ENCODE measurements around the gene NEDD4L.
A peak's percentile ranks its signal among the peaks of the same experiment; 100 is the strongest.
"Not testable (repeated sequence)": the region's sequence is repeated elsewhere in the genome, so short reads cannot be mapped to it uniquely, and the experiment has no call there.

NEDD4L gene

DNA sequence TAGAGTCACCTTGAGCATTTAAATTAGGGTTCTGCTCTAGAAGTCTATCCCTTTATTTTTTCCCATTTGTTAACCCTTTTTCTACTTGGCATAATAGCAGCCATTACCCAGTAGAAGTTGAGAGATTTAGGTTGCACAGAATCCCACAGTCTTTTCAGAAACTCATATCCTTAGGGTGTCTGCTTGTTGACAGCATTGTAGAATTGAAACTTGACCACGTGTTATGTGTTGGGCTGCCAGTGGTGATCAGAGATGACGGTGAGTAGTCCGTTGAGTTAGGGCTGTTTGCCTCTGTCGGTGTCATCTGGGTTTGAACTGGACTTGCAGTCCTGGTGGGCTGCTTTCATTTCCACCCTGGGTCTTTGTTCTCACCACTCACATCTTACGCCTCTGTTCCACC lies 114.4 kb downstream of the NEDD4L start:
- DNase-seq = no peak

DNA sequence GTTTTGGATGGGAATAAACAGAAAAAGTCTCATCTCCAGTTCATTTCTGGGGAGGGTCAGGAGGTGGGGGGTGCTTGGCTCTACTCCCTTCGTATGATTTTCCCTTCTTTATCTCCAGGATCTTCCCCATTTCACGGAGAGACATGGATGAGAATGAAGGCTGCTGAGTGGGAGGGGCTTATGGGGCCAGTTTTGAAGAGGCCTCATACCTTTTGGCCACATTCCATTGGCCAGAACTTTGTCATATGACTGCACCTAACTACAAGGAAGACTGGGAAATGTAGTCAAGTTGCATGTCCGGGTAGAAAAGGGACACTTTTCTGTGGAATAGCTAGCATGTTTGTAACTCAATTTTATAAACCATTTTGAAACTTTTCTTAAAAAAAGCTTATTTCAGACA lies 117.6 kb downstream of the NEDD4L start:
- DNase-seq = no peak

DNA sequence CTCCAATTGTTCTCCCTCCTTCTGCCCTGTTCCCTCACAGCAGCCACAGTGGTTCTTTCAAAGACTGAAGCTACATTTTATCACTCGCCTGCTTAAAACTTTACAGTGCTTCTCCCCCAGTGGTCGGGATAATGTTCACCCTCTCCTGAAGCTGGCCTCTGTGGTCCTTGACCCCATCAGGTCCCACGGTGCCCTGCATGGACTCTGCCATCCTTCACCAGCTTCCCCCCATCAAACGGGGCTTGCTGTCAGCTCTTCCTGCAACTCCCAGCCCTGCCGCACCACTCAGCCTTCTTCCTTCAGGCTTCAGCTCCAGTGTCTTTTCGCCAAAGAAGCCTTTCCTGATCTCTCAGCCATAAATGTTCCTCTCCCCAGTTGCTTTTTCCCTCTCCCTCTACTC lies 118.1 kb downstream of the NEDD4L start:
- no peak for DNase-seq

DNA sequence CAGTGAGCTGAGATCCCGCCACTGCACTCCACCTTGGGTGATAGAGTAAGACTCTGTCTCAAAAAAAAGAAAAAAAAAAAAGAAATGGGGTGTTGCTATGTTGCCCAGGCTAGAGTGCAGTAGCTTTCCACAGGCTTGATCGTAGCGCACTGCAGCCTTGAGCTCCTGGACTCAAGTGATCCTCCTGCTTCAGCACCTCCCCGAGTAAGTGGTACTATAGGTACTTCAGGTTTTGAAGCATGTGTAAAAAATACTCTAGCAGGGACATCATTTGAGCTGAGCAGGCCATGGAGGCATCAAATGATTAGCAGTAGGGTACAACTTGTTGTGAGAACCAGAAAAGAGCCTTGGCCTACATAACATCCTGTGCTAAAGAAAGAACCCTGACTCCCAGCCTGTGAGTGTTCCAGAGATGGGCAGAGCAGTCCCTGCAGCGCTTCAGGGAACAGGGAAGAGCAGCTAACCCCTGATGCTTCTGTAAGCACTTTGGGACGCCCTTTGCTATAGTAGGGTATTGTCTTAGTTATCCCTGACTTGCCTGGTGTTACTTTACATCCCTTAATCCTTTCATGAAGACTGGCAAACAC lies 119.1 kb downstream of the NEDD4L start:
- DNase-seq = no peak

DNA sequence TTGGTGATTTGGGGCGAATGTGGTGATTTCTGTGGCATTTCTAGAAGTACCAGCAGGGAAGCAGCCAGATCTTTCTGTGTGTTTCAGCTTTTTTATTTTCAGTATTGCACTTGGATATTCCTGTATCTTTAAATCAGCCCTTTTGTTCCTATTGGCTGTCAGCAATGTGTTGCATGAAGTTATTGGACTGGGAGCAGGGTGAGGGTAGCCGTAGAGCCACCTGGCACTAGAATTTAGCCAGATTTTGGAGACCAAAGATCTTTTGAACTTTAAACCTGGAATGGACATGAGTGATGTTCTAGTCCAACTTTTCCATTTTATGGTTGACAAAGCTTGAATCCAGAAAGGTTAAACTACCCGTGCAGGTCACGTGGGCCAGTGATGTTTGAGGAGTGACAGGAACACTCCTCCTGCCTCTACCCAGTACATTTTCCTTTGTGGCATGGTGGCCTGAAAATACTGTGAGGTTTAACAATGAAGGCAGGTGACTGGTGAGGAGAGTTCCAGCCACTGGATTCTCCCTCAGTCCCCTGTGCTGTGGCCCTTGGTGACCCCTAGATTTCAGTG lies 122.3 kb downstream of the NEDD4L start:
- no peak for DNase-seq

DNA sequence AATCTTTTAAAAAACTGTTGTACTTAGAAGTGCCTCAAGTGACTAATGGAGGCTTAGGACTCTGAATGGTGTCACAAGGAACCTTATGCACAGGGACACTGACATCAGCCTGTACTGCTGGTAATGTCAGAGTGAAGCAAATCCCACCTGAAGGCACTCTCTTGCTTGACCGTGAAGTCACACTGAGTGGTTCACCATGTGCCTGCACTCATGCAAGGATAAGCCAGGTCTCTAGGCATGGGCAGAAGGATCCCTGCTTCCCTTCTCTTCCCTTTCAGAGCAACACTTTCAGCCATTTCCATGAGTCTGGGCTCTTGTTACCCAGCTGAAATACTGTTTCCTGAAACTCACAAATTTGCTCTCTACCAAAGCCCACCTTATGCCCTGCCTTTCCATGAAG lies 123.0 kb downstream of the NEDD4L start:
- no peak for DNase-seq

DNA sequence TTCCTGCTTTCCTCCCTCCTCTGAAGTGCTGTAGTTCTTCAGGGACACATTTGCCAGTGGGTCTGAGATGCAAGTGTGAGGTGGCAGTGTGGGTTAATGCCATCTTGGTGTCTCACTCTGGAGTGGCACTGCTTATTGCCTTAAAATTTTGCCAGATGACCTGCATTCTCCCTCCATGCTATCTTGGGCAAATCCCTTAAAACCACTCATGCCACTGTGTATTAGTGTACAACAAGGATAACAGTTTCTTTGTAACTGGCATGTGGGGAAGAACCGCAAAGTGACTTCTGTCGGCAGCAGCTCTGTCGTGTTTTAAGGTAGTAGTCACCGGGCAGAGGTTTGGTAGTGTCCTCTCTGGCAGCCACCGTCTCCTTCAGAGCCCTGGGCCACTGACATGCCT lies 124.2 kb downstream of the NEDD4L start:
- DNase-seq = no peak

DNA sequence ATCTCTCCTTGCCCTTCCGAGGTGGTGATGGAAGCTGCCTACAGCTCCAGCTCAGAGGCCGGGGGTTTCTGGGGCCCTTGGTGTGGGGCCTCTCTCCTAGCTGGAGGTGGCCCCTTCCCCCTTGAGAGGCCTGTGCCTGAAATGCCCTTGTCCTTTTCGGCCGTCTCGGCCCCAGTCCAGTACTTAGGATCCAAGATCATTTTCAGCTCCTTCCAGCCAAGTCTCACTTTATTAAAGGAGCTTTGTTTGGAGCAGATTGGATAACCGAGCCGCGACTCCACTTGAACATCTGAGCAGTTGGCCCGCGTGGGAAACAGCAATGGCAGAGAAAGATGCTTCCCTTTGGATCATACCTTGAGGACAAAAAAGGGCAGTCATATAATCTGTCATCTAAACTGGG lies 125.0 kb downstream of the NEDD4L start:
- DNase-seq = no peak

DNA sequence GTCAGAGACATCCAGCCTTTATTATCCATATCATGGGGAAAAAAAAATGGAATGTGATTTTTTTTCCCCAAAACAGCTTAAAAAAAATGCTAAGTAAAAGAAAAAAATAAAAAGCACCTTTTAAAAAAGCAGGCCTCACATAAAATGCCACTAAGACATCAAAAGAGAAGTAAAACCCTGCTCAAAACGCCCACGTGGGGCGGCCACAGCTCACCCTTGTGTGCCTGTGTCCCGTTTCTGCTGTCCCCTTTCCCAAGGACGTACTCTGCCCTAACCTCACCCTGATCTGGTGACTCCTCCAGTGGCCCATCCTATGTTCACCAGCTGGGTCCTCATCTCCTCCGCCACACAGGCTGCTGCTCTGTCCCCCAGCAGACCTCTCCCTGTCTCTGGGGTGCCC lies 125.4 kb downstream of the NEDD4L start:
- no peak for DNase-seq

DNA sequence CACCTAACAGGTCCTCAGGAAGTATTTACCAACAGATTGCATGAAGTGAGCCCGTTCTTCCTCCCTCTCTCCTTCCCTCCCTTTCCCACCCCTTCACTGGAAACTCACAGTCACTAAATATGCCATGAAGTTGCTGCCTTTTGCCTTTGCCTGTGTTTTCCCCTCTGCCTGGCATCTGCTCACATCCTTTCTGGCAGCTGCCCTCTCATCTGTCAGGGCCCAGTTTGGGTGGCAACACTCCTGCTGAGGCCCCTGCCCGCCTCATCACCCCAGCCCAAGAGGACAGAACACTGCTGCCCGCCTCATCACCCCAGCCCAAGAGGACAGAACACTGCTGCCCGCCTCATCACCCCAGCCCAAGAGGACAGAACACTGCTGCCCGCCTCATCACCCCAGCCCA lies 126.0 kb downstream of the NEDD4L start:
- DNase-seq = not testable (repeated sequence)

DNA sequence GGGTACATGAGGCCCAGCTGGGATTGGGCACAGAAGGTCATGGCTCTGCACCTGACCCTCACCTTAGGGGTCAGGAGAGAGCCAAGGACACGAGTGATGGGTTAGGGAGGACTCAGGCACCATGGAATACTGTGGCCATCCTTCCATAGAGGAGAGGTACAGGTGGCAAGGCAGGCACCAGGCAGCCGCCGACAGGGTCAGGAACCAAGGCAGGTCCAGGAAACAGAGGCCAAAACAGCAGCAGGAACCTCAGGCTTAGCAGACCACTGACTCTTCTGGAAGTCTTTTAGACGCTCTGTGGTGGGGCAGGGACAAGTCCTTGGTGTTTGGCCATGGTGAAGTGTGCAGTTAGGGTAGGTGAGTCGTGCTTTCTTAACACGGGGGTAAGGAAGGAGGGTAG lies 128.0 kb downstream of the NEDD4L start:
- DNase-seq = no peak

DNA sequence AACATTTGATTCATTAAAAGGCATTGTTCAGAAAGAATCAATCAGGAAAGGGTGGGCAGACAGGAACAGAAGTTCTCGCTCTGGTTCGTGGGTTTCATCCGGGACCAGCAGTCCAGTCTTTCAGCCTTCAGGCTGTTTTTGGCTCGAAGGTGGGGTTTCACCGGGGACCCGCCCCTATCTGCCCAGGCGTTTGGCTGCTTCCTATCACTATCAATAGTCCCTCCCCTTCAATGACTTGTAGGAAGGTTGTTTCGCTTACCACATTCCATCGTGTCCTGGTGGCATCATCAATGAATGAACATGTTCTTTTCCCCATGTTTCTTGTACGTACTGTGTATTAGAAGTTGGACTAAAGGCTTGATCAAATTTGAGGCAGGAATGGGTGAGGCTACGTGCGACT lies 130.3 kb downstream of the NEDD4L start:
- no peak for DNase-seq

DNA sequence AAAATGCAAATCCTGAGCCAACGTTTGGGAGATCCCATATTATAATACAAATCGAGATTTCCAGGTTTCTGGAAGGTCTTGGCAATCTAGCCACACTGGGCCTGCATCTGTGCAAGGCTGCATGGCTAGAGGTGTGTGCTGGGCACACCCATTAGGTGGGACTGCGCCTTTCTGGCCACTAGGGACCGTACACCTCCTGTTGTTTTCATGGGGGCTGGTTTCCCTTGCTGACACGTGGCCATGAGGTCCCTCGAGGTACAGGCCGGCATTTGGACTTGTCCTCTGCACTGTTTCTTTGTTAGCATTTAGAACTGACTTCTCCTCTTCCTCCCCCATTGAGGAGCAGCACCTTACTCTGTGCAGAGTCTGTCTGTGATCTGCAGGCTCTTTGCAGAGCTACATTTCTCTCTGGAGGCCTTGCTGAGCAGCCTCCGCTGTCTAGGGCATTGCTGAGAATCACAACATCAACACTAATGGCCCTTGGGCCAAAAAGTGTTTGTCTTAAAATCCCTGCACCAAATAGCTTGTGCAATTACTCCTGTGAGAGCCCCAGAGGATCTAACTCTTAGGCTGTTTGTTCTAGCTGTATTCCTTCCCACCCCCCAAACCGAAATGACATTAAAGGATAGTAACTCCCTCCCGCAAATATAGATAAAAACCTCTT lies 131.2 kb downstream of the NEDD4L start:
- DNase-seq = no peak

DNA sequence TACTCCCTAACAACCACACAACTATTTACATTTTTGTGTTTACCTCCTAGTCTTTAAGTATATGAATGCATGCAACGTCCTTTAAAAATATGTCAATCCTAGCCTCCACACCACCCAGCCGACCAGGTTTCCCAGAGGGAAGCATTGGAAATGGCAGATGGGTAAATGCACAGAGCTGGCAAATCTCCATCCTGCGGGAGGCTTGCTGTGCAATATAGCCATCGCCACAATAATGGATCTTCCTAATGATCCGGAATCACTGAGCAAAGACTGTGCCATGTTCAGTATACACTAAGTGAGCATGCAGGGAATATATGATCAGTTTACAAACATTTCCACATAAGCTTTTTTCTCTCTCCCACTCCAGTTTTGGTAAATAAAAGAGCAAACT lies 131.8 kb downstream of the NEDD4L start:
- DNase-seq = no peak

DNA sequence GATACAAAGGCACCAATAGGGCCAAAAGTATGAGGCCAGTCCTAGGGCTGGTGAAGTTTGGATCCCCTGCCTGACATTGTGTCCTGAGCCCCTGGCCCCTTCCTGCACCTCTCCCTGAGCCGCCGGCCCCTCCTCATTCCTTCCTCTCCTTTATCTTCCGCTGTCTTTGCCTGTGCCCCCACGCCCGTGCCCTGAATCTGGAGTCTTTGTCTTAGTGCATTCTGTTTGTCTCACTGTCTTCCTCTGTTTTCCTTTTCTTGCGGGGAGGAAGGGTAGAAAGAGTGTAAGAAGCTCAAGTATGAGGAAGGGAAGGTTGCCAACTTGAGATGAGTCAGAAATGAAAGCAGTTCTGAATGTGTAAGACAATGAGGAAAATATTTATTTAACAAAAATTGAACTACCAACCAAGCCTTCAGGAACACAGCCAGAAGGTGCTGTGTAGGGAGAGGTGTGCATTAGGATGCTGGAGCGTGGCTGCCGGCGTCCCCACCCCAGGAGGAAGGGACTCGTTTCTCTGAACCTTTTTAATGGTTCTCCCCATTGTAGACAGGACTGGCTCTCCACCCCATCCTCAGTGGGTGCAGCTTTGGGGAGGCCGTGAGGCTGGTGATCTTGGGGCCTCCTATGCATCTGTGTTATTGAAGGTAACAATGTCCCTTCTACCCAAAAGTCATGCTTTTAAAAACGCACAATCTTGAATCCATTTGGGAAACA lies 133.1 kb downstream of the NEDD4L start:
- peak in 1 of 2 donors; percentile 2 for DNase-seq

DNA sequence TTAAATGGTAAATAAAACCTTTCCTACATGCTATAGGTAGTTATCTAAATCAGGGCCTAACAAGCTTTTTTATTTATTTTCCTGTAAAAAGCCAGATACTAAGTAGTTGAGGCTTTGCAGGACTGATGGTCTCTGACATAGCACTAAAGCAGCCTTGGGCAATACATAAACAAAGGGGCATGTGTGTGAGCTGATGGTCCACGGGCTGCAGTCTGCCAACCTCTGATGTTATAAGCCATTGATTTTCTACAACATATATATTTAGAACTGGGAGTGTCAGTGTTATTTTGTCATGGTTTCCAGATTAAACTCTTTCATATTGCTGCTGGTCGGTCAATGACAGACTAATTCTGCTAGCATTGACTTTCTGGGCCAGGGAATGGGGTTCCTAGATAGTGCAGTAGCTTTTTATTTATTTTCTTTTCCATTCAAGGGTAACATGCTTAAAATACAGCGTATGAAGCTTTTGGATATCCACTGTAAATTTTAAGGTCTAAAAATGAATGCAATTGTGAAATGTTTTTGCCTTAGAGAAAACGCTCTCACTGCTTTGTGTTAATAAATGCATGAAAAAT lies 134.0 kb downstream of the NEDD4L start:
- DNase-seq = no peak

DNA sequence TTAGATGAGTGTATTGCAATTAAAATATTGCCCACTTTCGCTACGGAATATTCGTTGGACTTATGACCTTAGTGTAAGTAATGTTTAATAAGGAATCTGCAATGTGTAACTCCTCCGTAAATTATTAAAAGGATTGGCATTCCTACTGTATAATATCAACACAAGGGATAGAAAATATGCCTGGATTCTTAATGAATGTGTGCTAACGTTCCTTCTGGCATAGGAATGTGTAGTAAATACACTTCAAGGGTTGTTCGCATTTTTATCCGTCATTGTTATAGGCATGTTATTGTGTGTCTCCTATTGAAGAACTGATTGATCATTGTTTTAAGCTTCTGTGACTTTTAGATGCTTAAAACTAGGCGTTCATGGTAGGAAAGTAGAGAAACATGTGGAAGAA lies 134.5 kb downstream of the NEDD4L start:
- DNase-seq = no peak

DNA sequence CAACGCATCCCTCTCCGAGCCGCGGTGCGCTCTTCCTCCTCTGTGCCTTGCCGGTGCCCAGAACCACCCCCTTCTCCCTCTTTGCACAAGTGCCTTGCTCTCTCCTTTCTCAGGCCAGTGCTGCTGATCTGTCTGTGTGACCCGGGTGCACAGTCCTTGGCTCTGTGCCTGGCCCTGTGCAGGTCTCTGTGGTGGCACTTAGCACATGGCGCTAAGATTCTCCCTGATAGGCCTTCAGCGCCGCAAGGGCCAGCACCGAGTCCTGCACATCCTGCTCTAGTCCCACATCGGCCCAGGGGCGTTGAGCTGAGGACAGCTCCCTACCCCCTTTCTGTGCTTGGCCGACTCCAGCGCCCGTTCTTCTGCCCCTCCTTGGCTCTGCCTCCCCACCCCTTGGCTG lies 136.1 kb downstream of the NEDD4L start:
- no peak for DNase-seq

DNA sequence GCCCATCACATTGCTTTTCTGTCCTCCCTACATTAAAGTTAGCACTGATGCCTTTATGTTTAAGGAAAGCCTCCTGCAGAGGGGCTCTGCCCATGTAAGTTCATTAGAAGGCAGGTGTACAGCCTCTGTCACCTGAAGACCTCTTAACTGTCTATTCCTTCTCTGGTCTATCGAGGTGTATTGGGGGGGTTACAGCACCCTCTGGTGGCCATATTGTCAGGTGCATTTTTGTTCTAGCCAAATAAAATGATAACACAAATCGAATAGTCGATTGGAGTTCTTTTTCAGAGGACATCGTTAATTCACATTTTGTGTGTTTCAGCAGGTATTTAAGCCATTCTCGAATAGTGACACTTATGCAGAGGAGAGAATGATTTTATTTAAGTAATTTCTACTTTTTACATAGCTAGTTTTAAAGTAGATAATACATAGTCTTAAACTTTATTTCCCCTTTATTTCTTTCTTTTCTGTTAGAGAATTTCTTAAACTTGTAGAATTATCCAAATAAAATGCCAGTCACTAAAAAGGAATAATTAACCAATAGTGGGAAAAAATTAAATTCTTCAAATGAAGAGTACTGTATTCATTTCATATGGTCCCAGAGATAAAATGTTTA lies 136.8 kb downstream of the NEDD4L start:
- peak in 1 of 2 donors; percentile 1 for DNase-seq

DNA sequence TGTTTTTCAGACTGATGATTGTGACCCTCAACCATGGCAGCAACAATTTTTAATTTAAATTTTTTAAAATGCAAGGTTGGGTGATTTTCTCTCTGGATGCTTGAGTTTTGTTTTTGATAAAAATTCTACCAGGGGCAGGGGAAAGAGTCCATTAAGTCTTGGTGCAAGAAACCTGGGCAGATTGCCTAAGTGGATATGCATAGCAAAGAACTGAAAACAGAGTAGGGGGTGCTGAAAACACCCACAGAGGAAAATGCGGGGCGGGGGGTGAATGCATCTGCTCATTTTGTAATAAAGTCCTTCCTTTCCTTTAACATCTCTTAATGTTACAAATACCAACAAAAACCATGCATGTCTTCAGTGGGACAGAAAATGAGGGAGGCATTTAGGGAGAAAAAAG lies 138.0 kb downstream of the NEDD4L start:
- no peak for DNase-seq

DNA sequence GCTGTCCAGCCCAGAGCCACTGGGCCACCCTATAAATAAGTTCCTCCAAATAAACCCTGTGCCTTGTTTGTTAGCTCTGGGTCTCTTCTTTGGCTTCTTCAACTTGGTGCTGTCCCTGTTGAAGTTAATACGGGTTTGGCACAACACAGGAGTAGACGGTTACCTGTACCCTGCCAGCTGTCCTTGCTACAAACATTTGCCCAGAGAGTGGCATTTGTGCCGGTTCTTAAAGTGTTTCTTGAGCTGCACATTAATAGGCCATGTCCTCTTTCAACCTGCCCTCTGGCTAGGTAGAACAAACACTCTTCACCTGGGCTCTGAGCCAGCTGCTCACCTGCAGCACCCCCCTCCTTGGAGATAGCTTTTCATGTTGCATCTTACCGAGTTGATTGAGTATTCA lies 139.2 kb downstream of the NEDD4L start:
- DNase-seq = no peak

DNA sequence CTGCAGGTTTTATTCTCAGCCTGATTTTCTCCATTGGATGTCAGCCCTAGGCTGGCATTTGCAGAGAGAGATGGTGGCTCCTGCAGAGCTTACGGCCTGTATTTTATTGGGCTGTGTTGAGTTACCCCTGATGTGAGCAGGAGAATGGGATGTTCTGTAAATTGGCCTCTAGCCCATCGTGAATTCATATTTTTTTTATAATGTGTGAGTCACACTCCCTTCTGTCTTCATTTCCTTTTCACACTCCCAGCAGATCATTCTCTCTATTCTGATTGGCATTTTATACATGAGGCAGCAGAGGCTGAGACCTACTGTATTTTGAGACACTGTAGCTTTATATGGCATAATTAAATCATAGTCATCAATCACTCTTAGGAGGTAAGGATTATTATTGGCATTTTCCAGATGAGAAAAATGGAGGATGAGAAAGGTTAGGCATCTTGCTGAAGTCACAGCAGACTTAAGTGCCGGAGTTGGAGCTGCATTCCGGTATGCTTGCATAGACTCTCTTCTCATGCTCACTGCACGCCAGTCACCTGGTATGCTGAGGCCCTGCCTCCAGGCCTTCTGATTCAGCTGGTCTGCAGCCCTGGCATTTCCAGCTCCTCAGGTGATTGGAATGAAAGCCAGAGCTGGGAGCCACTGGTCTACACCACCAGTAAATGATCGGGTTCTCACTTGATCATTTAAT lies 142.4 kb downstream of the NEDD4L start:
- no peak for DNase-seq

DNA sequence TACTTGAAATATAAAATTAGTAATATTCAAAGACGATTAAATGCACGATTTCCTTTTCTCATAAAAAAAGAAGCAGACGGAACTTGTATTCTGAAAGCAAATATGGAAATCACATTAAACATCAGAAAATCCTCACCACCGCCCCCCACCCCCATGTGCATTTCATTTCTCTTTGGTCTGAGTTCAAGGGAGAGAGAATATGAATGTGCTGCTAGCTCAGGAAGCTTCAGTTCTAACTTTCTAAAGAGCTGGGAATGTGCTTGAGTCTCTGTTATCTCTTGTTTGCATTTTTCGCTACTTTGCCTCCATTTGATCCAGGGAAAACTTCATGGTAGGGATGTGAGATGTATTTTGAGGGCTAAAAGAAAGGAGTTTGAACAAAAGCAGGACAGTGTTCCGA lies 143.6 kb downstream of the NEDD4L start:
- DNase-seq = no peak
